Suprapubic skin (tissue), 4 donors: ENCODE results near the gene YTHDF2. TPM values are rescaled to one million over a fixed set of nuclear protein-coding genes. Genes with fewer than 3 reads are reported as not detected.

Experiments
- DNase-seq, 2 donors: peaks; one replicate each; pipeline ENCODE4 v3.0.0-alpha.2; 2019; ENCODE audit warnings: low spot score in 2 of 2
- H3K27ac ChIP-seq: fragments of 200-600 bp; sonication (generic); one replicate; pipeline ENCODE4 v1.5.1; 2019
- H3K27me3 ChIP-seq: fragments of 200-600 bp; sonication (generic); one replicate; pipeline ENCODE4 v1.5.1; 2019
- H3K36me3 ChIP-seq: fragments of 200-600 bp; sonication (generic); one replicate; pipeline ENCODE4 v1.5.1; 2019
- H3K4me1 ChIP-seq: fragments of 200-600 bp; sonication (generic); one replicate; pipeline ENCODE4 v1.5.1; 2019
- H3K4me3 ChIP-seq: fragments of 200-600 bp; sonication (generic); one replicate; pipeline ENCODE4 v1.5.1; 2019; ENCODE audit warnings: mild to moderate bottlenecking
- H3K9me3 ChIP-seq: fragments of 200-600 bp; sonication (generic); one replicate; pipeline ENCODE4 v1.5.1; 2019
- CTCF ChIP-seq, 2 donors: fragments of 200-600 bp in 1 of 2; fragments of 450-650 bp in 1 of 2; sonication (generic) in 1 of 2; IDR thresholded peaks; one replicate each; pipeline ENCODE4 v1.5.1; 2016 to 2019; ENCODE audit warnings: antibody characterized with exemption in 2 of 2, mild to moderate bottlenecking in 1 of 2, moderate library complexity in 1 of 2
- EP300 ChIP-seq: sonication (generic); formaldehyde crosslinking; IDR thresholded peaks from one replicate; pipeline ENCODE4 v1.6.1; 2017; ENCODE audit warnings: antibody characterized with exemption
- POLR2A ChIP-seq, 2 donors: fragments of 450-650 bp; IDR thresholded peaks; one replicate each; pipeline ENCODE4 v1.6.1; 2017; ENCODE audit warnings: antibody characterized with exemption in 2 of 2, mild to moderate bottlenecking in 2 of 2, moderate library complexity in 2 of 2
- POLR2AphosphoS5 ChIP-seq, 3 donors: sonication (generic); formaldehyde crosslinking; IDR thresholded peaks; one replicate each; pipeline ENCODE4 v1.6.1; 2017; ENCODE audit warnings: antibody characterized with exemption in 3 of 3
- WGBS: methylation state at CpG from one replicate; pipeline ENCODE4 v1.1.5; 2018; 5-methylcytosine and 5-hydroxymethylcytosine counted together
- total RNA-seq, 4 donors: library from RNA; depleted of rRNA; stranded (reverse); fragments of >200 nt; gene quantifications; one replicate each; pipeline ENCODE4 v1.1.0, GENCODE V29; 2016

YTHDF2 gene
- total RNA-seq, 4 donors from 2014 or later, result 64.8 to 120 (median 84.9) TPM

DNA sequence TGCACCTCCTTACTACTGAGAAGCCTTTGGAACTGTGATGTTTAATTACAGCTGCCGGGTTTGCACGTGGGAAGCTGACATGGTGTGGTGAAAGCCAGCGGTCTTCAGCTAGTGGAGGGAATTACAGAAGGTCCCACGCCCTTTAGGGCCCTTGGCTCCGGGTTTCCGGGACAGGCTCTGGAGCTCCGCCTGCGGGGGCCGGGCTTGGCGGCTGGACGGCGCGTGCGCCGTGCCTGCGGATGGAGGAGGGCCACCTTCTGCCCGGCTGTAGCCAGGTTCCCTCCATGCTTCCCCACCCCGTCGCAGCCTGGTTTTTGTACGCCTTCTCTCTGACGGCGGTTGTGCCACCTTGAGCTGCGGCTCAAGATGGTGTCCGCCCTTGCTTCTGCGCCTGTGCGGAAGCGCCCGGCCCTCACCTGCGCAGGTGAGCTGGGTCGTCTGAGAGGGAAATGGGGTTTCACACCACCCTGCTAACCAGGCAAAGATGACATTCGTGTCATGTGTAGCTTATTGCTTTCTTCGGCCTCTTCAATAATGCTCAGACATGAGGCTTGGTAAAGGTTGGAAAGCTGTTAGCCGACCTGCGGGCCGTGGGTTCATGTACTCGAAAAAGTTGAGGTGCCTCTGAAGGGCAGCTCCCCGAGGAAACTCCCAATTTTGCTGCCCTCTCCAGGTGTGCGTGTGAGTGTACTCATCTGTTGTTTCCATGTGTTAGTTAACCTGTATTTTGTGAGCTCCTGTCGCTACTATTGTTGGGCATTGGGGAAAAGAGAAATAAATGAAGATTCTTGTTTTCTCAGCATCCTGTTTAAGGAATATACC is 38.6 kb downstream of the YTHDF2 start:
- WGBS, result 11% methylated on average over 28 of the region's 39 CpGs
- H3K27ac ChIP-seq, result peak overlapping the region; percentile 84
- peaks cover 12% of the 10 kb centered on the region for H3K4me1 ChIP-seq
- DNase-seq, result peak; percentile 86 to 88
- TF ChIP-seq POLR2A (IDR thresholded peaks at IDR 0.05) (no peak), CTCF (IDR thresholded peaks at IDR 0.05) (no peak)
- H3K36me3 ChIP-seq, result peaks cover 2% of the 10 kb centered on the region
- no peaks in the 10 kb centered on the region for H3K27me3 ChIP-seq
- H3K9me3 ChIP-seq, result no peaks in the 10 kb centered on the region
- peak overlapping the region; percentile 51 for H3K4me3 ChIP-seq

DNA sequence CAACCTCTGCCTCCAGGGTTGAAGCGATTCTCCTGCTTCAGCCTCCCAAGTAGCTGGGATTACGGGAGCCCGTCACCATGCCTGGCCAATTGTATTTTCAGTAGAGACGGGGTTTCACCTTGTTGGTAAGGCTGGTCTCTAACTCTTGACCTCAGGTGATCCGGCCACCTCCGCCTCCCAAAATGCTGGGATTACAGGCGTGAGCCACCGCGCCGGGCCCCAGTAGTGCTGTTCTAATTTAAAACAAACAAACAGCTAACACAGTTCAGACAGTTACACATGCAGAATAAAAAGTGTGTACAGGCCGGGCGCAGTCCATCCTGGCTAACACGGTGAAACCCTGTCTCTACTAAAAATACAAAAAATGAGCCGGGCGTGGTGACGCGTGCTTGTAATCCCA is 39.6 kb downstream of the YTHDF2 start:
- TF ChIP-seq EP300 (no peak), POLR2A (IDR thresholded peaks at IDR 0.05) (no peak), POLR2AphosphoS5 (IDR thresholded peaks at IDR 0.05) (no peak), CTCF (IDR thresholded peaks at IDR 0.05) (no peak)
- H3K4me3 ChIP-seq, result no peak overlapping the region
- no peaks in the 10 kb centered on the region for H3K27me3 ChIP-seq
- no peaks in the 10 kb centered on the region for H3K36me3 ChIP-seq
- WGBS, result 89% methylated on average over 17 of the region's 17 CpGs
- no peaks in the 10 kb centered on the region for H3K9me3 ChIP-seq
- peaks cover 12% of the 10 kb centered on the region for H3K4me1 ChIP-seq
- no peak overlapping the region for H3K27ac ChIP-seq
- no peak for DNase-seq

DNA sequence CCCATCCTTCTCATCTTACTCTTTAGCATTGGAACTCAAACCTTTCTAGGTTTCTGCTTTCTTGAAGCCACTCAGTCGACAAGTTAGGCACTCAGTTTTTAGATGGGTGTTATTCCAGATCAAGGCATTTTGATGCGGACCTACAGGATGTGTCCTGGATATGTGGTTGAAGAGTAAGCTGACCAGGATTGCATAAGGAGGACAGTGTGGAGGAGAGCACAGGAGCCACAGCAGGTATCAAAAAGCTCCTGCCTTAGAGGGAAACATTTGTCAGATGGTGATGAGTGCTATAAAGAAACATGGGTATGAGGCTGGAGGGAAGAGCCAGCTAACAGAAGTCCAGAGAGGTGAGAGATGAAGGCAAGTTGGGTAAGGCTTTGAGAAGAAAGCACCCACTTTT is 41.3 kb downstream of the YTHDF2 start:
- TF ChIP-seq EP300, result no peak
- no peak for TF ChIP-seq CTCF (IDR thresholded peaks at IDR 0.05)
- no peak for TF ChIP-seq POLR2A (IDR thresholded peaks at IDR 0.05)
- no peak for TF ChIP-seq POLR2AphosphoS5 (IDR thresholded peaks at IDR 0.05)
- H3K27ac ChIP-seq, result no peak overlapping the region
- H3K27me3 ChIP-seq, result no peaks in the 10 kb centered on the region
- no peaks in the 10 kb centered on the region for H3K9me3 ChIP-seq
- 93% methylated on average over 2 of the region's 2 CpGs for WGBS
- DNase-seq, result no peak
- H3K4me3 ChIP-seq, result no peak overlapping the region
- H3K36me3 ChIP-seq, result no peaks in the 10 kb centered on the region
- peaks cover 12% of the 10 kb centered on the region for H3K4me1 ChIP-seq

DNA sequence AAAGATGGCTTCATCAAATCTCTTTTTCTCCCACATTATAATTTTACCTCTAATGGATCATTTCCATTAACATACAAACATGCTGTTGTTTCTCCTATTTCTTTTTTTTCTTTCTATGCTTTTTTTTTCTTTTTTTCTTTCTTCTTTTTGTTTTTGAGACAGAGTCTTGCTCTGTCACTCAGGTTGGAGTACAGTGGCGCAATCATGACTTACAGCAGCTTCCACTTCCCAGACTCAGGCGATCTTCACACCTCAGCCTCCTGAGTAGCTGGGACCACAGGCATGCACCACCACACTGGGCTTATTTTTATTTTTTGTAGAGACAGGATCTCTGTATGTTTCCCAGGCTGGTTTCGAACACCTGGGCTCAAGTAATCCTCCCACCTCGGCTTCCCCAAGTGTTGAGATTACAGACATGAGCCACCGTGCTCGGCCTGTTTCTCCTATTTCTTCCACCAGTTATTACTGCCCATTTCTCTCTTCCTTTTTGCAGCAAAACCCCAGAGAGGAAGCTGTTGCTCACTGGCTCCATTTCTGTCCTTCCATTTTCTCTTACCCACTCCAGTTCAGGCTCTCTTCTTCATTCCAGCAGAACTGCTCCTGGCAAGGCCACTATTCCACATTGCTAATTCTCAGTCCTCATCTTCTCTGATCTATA is 43.1 kb downstream of the YTHDF2 start:
- no peak overlapping the region for H3K4me3 ChIP-seq
- H3K27ac ChIP-seq, result no peak overlapping the region
- peaks cover 6% of the 10 kb centered on the region for H3K4me1 ChIP-seq
- H3K27me3 ChIP-seq, result no peaks in the 10 kb centered on the region
- DNase-seq, result no peak
- TF ChIP-seq POLR2A (IDR thresholded peaks at IDR 0.05) (no peak), EP300 (no peak), POLR2AphosphoS5 (IDR thresholded peaks at IDR 0.05) (no peak), CTCF (IDR thresholded peaks at IDR 0.05) (no peak)
- H3K9me3 ChIP-seq, result no peaks in the 10 kb centered on the region
- 93% methylated on average over 6 of the region's 6 CpGs for WGBS
- no peaks in the 10 kb centered on the region for H3K36me3 ChIP-seq

DNA sequence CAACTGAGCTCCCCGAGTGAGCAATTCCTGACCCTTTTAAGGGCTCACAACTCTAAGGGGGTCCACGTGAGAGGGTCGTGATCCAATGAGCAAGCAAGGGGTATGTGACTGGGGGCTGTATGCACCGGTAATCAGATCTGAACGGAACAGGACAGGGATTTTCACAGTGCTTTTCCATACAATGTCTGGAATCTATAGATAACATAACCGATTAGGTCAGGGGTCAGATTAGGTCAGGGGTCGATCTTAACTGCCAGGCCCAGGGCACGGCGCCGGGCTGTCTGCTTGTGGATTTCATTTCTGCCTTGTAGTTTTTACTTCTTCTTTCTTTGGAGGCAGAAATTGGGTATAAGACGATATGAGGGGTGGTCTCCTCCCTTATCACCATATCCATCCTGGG is 44.6 kb downstream of the YTHDF2 start:
- Histone ChIP-seq H3K4me3 (no peak overlapping the region), H3K27me3 (no peaks in the 10 kb centered on the region), H3K36me3 (no peaks in the 10 kb centered on the region), H3K27ac (no peak overlapping the region), H3K4me1 (peaks cover 4% of the 10 kb centered on the region), H3K9me3 (no peaks in the 10 kb centered on the region)
- WGBS, result 82% methylated on average over 11 of the region's 11 CpGs
- TF ChIP-seq POLR2AphosphoS5 (IDR thresholded peaks at IDR 0.05) (no peak), POLR2A (IDR thresholded peaks at IDR 0.05) (no peak), EP300 (no peak), CTCF (IDR thresholded peaks at IDR 0.05) (no peak)
- DNase-seq, result no peak
